ENCODE data around the gene GCSH. TPM values are rescaled to one million over a fixed set of nuclear protein-coding genes. Genes with fewer than 3 reads are reported as not detected.
A peak's percentile ranks its signal among the peaks of the same experiment; 100 is the strongest.

The GCSH gene
- total and polyA plus RNA-seq, 10 of the 15 experiments (the other 5 are each of a cell fraction or from before 2014, with no cell fraction given): 14.7 to 108 (median 39.3) TPM

DNA sequence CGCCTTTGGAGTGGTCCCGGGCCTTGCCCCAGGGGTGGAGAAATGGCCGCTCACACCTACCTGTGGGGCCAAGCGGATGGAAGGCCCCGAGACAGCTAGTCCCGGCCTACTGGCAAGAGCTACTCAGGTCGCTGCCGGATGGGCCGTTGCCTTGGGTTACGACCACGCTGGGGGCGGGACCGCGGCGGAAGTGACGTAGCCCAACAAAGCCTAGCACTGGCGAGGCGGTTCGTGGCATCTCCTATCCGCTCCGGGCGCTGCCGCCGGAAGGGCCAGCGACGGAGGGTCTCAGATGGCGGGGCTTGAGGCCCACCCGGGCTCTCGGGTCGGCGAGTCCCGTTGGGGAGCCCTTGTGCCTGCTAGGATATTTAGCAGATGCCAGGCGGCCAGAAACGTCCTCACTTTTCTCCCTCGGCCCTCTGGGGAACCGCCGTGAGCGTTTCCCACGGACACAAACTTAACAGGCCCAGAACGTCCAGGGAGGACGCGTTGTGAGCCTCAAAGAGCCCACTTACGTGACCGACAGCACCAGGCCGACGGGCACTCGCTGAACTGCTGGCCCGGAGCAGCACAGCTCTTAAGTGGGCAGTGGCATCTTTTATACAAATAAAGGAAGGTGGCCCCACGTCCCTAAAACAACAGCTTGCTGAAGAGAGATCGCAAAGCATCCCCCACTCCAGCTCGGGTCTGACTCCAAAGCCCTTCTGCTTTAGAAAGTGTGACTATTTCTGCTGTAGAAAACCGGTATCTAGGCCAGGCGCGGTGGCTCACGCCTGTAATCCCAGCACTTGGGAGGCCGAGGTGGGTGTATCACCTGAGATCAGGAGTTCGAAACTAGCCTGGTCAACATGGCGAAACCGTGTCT, 18.9 kb downstream of the GCSH start, which contains the start of gene C16orf46 (continued):
- TF ChIP-seq SUPT20H (IDR thresholded peaks at IDR 0.05; ENCODE audit: borderline replicate concordance, control insufficient read depth, low read depth, low read length) (no peak), TCF12 (IDR thresholded peaks at IDR 0.05; ENCODE audit: low read depth, low read length) (0 out of 2 replicates have a peak, but pooled peaks have one; percentile 13), ATF7 (IDR thresholded peaks at IDR 0.05; ENCODE audit: low read depth) (peak; percentile 78), ZNF274 (IDR thresholded peaks at IDR 0.05; ENCODE audit: insufficient read depth, insufficient read length) (no peak), SMARCA5 (IDR thresholded peaks at IDR 0.05) (peak; percentile 84; the same call in 1 of the 2 replicates), SRF (IDR thresholded peaks at IDR 0.05; ENCODE audit: low read depth in 2 of 2, low read length in 2 of 2) (peak in 1 of 2 experiments; percentile 3; a peak in 1 of 4 replicates), EGR1 (IDR thresholded peaks at IDR 0.05; ENCODE audit: borderline replicate concordance in 1 of 2, low read depth in 2 of 2, low read length in 2 of 2) (peak in 1 of 2 experiments; percentile 56; a peak in 1 of 3 replicates), CEBPZ (IDR thresholded peaks at IDR 0.05; ENCODE audit: low read depth, low read length) (no peak), PML (IDR thresholded peaks at IDR 0.05; ENCODE audit: low read length) (peak; percentile 87; the same call in 1 of the 2 replicates), ZBTB11 (CRISPR knock-in tag; IDR thresholded peaks at IDR 0.05) (peak; percentile 81), HCFC1 (IDR thresholded peaks at IDR 0.05; ENCODE audit: low read length) (peak; percentile 66; the same call in 1 of the 2 replicates), POLR2AphosphoS5 (IDR thresholded peaks at IDR 0.05; ENCODE audit: low read length) (peak; percentile 78; the same call in 1 of the 2 replicates), RB1 (IDR thresholded peaks at IDR 0.05; ENCODE audit: borderline replicate concordance) (0 out of 2 replicates have a peak, but pooled peaks have one; percentile 61), NRF1 (conservative IDR thresholded peaks at IDR 0.05; ENCODE audit: low read depth, low read length) (no peak), IKZF1 (conservative IDR thresholded peaks at IDR 0.05) (peak; percentile 69), NFYB (IDR thresholded peaks at IDR 0.05; ENCODE audit: insufficient read depth, low read depth, low read length) (no peak), YY1 (IDR thresholded peaks at IDR 0.05; ENCODE audit: low read depth, low read length) (peak; percentile 85)
- TF ChIP-seq, protein P1, sequence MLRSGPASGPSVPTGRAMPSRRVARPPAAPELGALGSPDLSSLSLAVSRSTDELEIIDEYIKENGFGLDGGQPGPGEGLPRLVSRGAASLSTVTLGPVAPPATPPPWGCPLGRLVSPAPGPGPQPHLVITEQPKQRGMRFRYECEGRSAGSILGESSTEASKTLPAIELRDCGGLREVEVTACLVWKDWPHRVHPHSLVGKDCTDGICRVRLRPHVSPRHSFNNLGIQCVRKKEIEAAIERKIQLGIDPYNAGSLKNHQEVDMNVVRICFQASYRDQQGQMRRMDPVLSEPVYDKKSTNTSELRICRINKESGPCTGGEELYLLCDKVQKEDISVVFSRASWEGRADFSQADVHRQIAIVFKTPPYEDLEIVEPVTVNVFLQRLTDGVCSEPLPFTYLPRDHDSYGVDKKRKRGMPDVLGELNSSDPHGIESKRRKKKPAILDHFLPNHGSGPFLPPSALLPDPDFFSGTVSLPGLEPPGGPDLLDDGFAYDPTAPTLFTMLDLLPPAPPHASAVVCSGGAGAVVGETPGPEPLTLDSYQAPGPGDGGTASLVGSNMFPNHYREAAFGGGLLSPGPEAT (IDR thresholded peaks at IDR 0.05; ENCODE audit: low read depth): peak; percentile 66
